CD4-positive, alpha-beta T cell treated with Interleukin-15 for 4 hours (primary cell): ENCODE results near the gene LCTL.

ENCODE experiments used
- DNase-seq: peaks from one replicate; pipeline ENCODE4 v3.0.0-alpha.2; 2020; ENCODE audit warnings: low spot score

LCTL gene, protein sequence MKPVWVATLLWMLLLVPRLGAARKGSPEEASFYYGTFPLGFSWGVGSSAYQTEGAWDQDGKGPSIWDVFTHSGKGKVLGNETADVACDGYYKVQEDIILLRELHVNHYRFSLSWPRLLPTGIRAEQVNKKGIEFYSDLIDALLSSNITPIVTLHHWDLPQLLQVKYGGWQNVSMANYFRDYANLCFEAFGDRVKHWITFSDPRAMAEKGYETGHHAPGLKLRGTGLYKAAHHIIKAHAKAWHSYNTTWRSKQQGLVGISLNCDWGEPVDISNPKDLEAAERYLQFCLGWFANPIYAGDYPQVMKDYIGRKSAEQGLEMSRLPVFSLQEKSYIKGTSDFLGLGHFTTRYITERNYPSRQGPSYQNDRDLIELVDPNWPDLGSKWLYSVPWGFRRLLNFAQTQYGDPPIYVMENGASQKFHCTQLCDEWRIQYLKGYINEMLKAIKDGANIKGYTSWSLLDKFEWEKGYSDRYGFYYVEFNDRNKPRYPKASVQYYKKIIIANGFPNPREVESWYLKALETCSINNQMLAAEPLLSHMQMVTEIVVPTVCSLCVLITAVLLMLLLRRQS

DNA sequence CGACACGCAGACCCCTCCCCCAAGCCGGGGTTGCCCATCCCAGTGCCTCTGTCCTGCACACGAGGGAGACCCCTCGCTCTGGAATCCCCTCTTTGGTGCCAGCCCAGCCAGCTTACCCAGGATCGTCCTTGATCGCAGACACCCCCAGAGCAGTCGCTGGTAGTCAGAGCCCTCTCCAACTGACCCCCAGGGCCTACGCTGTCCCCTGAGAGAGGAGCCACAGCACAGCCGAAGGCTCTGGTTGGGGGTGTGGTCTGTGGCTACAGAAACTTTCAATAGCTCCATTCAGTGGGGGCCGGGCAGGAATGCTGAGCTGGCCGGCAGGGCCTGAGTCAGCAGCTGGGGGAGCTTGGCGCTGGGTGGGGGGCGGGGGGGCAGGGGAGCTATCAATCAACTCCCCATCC, at the start of gene LCTL:
LCTL (minus strand) TSS at position 258 of the 404 bp plus-strand sequence. CDS start 633 bp downstream, outside the sequence.
- DNase-seq, result no peak

DNA sequence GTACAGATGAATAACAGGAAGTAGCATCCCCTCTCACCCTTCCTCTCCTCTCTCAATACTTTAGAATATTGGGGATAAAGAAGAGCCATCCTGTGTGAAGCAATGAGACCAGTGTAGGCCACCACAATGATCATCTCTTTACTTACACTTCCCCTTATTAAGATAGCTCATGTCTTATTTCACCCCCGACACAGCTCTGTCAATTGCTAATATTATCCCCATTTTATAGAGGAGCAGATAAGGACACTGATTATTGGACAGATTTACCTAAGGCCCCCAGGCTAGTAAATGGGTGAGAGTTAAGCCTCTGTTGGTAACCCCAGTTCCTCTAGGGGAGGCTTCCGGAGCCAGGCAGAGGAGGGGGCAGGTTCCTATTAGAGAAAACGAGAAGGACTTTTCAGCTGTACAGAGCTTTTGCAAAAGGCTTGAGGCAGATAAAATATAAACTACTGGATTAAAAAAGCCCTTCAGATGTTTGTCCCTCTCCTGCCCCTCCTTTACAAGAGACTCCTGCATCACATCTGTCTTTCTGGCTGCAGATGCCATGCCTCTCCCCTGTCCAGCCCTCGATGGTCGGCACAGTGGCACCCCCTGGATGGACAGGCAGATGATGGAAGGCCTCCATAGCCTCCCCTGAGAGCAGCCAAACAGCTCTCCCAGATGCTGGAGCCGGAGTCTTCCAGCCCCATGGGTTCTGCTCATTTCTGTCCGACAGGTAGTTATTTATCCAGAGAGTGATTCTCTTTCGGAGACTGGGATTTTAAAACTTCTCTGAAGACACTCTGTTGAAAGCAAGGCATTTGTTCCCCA, 49.4 kb upstream of the LCTL start:
- DNase-seq, result no peak

DNA sequence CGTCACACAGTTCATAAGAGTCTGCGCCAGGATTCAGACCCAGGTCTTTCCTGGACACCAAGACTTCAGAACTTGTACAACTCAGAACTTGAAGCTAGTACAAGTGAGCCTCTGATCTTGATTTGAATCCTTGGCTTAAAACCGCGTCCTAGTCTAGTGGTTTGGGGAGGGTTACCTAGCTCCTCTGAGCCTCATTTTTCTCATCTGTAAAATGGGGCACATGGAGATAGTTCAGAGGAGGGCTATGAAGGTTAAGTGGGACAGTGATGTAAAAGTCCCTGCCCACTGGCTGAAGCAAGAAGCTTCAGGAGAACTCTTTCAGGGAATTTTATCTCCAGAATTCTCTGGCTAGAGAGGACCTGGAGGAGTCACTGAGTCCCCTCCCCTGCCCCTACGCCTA, 48.7 kb upstream of the LCTL start:
- no peak for DNase-seq

DNA sequence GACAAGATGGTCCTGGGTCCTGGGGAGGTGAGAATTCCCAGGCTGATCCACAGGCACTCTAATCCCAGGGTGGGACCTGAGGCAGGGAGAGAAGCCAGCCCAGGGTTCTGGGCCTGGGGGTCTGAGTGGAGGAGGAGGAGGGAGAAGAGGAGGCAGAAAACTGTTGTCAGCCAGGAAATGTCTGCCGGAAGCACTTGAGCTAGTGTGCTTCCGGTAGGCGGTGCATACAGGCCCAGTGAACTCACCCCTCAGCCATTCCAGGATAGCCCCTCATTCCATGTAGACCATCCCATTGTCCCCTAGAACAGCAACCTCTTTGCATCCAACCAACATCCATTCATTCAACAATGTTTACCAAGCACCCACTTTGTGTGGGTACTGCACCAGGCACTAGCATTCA, 47.9 kb upstream of the LCTL start:
- no peak for DNase-seq

DNA sequence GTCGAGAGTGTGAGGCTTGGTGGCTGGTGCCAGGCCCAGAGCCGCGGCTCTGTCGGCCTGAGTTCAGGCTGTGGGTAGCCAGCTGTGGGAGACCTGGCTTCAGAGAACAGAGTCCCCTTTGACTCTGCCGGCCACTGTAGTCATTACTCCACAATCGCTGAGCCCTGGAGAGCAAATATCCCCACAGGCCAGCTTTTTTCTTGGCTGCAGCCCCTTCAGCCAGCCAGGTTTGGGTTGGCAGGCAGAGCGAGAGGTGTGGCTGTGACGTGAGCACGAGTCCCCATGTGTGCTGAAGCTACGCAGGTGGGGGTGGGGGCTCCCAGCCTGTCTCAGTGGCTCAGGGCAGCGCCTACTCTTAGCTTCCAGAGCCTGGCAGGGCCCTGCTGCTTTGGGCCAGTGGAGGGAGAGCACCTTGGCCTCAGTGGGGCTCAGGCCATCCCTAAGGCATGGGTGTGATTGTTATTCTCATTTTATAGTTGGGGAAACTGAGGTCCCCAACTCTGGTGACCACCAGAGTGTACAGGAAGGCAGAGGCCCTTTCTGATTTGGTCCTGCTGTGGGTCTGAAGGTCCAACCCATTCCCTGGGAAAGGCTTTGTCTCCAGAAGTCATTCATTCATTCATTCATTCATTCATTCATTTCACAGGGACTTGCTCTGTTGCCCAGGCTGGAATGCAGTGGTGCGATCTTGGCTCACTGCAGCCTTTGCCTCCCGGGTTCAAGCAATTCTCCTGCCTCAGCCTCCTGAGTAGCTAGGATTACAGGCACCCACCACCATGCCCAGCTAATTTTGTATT, 45.7 kb upstream of the LCTL start:
- no peak for DNase-seq

DNA sequence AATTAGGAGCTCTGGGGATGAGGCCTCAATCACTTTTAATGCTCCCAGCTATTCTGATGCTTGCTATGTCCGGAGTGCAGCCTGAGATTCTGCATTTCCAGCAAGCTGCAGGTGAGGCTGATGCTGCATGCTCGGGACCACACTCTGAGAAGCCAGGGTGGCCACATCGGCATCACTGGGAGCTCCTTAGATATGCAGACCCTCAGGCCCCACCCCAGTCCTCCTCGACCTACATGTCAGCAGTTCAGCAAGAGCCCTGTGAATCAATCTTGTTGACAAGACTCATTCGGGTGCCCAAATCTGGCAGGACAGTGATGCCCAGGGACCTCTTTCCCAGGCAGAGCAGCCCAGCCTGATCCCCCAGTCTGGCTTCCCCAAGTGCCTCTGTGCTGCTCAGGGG, 44.1 kb upstream of the LCTL start:
- no peak for DNase-seq

DNA sequence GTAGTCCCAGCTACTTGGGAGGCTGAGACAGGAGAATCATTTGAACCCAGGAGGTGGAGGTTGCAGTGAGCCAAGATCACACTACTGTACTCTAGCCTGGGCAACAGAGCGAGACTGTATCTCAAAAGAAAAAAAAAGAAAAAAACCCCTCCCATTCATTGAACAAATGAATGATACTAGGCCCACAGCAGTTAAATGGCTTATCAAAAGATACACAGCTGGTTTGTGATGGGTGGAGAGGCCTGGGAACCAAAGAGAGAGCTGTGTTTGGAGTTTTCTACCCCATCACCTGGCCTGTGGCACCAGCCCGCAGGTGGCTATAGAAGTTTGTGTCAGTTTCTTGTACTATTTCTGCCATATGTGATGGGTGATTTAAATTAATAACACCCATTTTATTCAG, 43.1 kb upstream of the LCTL start:
- DNase-seq, result no peak

DNA sequence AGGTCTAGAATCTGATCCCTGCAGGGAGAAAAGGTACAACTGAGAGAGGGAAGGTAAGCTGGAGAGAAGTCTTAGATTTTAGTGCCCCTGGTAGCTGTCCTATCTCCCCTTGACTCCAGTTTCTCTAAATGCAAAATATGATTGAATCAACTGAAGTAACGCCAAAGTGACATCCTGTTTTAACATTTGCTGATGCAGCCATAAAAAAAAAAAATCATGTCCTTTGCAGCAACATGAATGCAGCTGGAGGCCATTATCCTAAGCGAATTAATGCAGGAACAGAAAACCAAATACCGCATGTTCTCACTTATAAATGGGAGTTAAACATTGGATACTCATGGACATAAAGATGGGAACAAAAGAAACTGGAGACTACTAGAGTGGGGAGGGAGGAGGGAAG, 42.4 kb upstream of the LCTL start:
- no peak for DNase-seq

DNA sequence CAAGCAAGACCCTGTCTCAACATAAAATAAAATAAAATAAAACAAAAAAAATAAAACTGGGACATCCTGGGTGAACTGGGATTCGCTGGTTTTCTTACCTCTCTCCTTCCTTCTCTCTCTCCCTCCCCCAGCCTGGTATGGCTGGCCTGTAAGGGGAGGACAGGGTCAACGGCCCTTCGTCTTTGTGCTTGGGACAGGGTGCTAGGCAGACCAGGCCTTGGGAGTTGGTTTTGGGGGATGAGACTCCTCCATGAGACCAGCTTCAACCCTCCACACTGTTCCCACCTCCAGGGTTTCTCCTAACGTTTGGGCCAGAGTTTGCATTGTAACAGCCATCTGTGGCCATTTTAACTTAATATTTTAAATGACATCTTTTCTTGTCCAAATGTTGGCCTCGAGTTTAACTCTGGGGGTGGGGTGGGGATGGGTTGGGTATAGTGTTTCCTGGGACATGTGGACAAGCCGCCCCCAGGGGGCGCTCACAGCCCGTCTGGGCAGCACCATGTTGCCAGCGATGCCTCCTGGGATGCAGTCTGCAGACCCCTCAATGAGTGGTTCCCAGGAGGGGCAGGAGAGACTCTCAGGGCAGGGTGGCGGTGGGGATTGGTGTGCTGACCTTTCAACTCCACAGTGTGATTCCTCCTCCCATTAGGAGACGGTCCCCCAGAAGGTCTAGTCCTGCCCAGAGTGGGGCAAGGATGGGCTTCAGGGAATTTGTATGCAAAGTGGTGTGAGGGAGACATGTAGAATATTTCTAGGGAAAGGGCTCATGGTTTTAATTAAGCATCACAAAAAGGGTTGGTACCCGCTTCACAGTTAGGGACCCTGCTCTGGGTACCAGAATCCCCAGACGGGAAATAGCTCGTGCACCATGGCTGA, 37.7 kb upstream of the LCTL start:
- DNase-seq, result peak; percentile 52

DNA sequence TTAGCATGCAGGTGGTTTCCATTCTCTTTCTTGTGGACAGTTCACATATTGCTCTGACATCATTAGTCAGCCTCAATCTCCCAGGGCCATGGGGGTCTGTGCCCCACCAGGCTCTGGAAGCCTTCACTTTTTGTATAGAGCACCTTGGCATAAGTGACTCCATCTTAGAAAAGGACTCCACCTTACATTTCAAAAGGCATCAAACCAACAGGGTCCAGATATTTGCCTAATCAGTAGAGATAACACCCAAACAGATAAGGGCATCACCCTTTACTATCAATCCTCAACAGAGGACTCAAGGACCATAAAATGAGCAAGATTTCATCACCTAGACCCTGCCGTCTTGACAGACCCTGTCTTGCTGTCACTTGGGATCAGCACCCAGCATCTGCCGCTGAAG, 35.7 kb upstream of the LCTL start:
- no peak for DNase-seq

DNA sequence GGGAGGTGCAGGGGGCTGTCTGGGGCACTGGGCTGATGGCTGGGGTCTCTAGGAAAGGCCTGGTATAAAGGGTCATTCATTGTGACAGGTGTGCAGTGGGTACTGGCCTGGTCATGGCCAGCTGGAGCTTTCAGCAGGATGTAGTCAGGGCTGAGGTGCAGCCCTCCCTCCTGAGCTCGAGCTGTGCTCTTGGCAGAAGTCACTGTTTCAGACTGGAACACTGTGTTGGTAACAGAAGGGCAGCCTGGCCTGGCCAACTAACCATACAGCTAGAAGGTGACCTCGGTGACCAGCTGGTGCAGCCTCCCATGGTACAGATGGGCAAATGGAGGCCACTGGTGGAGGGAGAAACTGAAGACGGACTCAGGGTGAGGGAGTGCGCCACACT, 34.4 kb upstream of the LCTL start:
- DNase-seq, result no peak

DNA sequence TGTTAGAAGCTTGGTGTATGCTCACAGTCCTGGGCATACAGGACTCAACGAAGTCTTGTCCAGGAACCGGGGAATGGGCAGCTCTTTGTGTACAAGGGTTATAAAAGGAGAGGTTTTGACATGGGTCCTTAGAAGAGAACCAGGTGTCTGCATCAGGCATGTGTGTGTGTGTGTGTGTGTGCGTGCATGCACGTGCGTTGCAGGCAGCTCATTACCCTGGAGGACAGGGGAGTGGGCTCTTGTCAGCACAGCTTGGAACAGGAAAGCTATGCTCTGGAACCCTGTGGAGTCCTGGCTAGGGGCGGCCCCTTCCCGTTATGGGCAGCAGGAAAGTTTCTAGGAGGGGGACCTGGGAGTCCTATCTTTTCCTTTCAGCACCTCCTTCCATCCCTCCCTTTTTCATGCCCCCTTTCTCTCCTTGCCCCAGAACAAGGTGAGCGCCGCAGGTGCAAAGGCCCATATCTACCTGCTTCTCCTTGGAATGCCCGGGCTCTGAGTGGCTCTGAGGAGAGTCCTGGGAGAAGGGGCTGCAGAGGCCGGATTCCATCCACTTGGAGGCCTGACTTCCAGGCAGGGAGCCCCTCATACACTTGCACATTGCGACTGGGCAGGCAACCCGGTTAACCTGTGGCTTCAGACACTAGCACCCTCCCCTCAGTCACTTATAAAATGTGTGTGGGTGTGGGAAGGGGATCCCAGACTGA, 33.9 kb upstream of the LCTL start:
- no peak for DNase-seq

DNA sequence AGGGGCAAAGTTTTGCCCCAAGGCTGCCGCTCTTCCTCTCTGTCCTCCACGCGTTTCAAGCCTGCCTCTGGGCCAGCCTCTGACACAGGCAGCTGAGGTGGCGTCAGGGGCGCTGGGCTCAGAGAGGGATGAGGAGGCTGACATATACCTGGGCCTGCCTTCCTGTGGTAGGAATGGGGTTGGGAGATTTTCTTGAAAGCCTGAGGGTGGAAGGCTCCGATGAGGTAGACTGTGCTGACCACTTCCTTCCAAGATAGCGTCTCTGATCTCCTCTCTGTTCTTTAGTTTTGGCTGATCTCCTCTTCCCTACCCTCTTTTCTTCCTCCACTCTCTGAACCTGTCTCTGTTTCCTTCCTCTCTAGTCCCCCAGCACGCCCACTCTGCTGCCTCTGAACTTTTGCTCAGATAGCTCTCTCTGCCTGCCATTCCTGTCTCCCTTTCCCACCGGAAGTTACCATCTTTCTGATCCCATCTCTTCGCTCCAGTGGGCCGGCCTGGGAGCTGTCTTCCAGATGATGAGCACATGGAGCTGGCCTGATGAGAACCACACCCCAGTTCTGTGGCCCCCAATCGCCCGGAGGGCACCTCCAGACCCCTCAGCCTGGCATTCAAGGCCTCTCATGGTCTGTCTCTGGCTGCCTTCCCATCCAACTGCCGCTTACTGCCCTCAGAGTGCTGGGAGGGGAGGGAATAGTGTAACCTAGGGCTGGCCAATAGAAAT, 32.5 kb upstream of the LCTL start:
- no peak for DNase-seq

DNA sequence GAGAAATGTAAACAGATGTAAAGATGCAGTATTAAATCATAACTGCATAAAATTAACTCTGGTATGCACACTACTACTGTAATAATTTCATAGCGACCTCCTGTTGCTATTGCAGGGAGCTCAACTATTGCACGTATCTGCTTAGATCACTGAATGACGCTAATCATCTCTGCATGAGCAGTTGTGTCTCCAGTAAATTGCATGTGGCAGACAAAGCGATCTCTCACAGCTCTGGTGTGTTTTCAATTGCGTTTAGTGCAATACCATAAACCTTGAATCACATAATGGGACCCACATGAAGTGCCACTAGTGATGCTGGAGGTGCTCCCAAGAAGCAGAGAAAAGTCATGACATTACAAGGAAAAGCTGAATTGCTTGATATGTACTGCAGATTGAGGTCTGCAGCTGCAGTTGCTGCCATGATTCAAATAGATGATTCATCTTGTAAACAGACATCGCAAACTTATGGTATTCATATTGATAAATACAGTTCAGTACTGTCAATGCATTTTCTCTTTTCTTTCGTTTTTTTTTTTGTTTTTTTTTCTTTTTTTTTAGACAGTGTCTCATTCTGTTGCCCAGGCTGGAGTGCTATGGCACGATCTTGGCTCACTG, 30.2 kb upstream of the LCTL start:
- no peak for DNase-seq

DNA sequence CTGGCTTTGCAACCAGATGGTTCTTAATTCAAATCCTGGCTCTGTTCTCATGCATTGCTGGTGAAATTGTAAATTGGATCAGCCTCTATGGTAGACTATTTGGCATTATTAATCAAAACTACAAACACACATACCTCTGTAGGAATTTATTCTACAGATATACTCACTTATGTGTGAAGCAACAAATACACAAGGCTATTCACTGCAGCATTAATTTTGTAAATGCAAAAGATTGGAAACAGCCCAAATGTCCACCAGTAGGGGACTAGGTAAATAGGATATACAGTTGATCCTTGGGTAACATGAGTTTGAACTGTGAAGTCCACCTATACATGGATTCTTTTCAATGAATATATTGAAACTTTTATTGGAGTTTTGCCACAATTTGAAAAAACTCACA, 29.5 kb upstream of the LCTL start:
- DNase-seq, result no peak

DNA sequence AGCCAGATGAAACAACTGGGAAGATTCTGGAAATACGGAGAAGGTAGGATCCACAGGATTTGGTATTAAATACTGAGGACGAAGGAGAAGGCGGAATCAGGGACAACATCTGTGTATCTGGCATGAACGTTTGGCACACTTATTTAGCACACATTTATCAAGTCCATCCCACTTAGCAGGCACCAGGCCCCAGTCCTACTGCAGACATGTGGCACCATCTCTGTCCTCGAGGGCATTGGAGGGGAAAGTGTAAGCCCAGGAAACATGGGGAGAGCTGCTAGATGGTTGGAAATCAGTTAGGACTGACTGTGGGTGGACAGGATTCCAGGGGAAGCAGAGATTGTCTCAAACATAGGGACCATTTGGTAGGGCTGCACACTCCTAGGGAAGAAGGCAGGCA, 29.0 kb upstream of the LCTL start:
- no peak for DNase-seq

DNA sequence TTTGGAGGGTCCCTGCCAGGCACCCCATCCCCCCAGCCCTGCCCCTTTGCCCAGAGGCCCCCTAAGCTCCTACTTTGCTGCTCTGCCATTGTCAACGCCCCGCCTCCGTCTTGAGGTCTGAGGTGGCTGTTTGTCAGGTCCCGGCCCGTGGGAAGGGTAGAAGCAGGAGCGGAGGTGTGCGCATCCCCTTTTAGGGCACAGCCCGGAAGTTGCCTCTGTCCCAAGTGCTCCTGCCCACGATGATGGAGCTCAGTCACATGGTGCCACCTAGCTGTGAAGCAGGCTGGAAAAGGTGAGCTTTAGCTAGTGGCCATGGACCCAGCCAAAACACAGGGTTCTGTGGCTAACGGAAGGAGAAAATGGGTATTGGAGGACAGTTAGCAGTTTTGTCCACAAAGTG, 28.5 kb upstream of the LCTL start:
- DNase-seq, result no peak

DNA sequence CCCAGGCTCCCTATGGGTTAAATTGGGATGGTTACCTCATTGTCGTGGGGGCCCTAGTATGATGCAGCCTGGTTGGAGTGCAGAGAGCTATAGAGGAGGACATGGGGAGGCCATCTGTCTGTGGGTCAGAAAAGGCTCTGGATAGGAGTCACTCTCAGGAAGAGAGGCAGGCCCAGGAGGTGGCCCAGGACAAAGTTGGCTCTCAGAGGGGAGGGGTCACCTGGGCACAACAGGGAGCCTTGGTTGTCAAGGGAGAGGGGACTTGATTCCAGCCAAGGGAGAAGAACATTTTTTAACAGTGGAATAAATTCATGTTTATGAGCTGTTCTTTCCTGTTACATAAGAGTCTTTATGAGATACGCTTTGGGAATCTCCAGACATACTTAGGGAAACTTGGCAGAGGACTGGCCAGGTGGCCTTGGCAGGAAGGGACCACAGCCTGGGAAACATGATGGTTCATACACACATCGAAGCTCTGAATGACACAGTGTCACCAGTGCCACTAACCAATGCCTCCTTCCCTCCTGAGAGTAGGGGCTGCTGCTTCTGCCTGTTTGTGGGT, 27.5 kb upstream of the LCTL start:
- DNase-seq, result no peak

DNA sequence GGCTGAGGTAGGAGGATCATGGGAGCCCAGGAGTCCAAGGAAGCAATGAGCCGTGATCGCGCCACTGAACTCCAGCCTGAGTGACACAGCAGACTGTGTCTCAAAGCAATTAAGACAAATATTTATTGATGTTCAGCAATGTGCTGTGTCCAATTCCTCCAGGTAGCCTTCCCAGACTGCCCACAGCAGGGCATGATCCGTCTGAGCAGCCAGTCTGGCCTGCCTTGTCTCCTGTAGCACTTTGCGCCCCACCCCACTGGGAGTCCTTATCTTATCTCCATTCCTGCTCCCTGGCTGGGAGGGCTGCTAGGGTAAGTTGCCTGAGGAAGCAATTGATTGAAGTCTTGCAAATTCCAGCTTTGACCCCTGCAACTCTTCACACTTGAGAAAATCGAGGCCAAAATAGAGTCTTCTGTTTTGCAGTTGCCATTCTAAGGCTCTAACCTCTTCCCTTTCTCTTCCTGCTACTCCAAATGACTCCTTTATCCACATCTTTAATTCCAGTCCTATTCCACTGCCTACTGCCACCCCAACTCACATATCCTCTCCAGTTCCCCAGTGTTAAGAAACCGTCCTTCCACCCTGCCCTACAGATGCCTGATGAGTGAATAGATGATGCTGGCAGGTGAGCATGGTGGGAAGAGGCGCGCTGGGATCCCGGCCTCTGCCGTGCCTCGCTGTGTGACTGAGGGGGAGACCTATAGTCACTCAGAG, 26.9 kb upstream of the LCTL start:
- DNase-seq, result no peak
